Ishikawa (cell line): Measurements from ENCODE around the gene OR10A4.

Source experiments
- CEBPB ChIP-seq: IDR thresholded peaks from 2 replicates; pipeline ENCODE4 v1.6.1; 2012
- CREB1 ChIP-seq: IDR thresholded peaks from 2 replicates; pipeline ENCODE4 v1.6.1; 2012; ENCODE audit warnings: low read depth
- EGR1 ChIP-seq: IDR thresholded peaks from 2 replicates; pipeline ENCODE4 v1.6.1; 2012
- EP300 ChIP-seq: IDR thresholded peaks from 2 replicates; pipeline ENCODE4 v1.6.1; 2012; ENCODE audit warnings: borderline replicate concordance
- FOXM1 ChIP-seq: IDR thresholded peaks from 2 replicates; pipeline ENCODE4 v1.6.1; 2012; ENCODE audit warnings: low read depth, borderline replicate concordance
- NFIC ChIP-seq: IDR thresholded peaks from 2 replicates; pipeline ENCODE4 v1.6.1; 2012
- RAD21 ChIP-seq: IDR thresholded peaks from 2 replicates; pipeline ENCODE4 v1.6.1; 2012; ENCODE audit warnings: low read depth
- TAF1 ChIP-seq: IDR thresholded peaks from 2 replicates; pipeline ENCODE4 v1.6.1; 2012; ENCODE audit warnings: low read depth, mild to moderate bottlenecking
- TCF12 ChIP-seq: IDR thresholded peaks from 2 replicates; pipeline ENCODE4 v1.6.1; 2012; ENCODE audit warnings: low read depth
- TEAD4 ChIP-seq: IDR thresholded peaks from 2 replicates; pipeline ENCODE4 v1.6.1; 2012
- YY1 ChIP-seq: IDR thresholded peaks from 2 replicates; pipeline ENCODE4 v1.6.1; 2012; ENCODE audit warnings: low read depth
- ZBTB7A ChIP-seq: IDR thresholded peaks from 2 replicates; pipeline ENCODE4 v1.6.1; 2012; ENCODE audit warnings: low read depth
- TF ChIP-seq, protein P1 (sequence below): IDR thresholded peaks from 2 replicates; pipeline ENCODE4 v1.6.1; 2012; ENCODE audit warnings: low read depth, mild to moderate bottlenecking
- TF ChIP-seq, protein P2 (sequence below): IDR thresholded peaks from 2 replicates; pipeline ENCODE4 v1.6.1; 2012
- TF ChIP-seq, protein P3 (sequence below): IDR thresholded peaks from 2 replicates; pipeline ENCODE4 v1.6.1; 2012

OR10A4 gene

DNA sequence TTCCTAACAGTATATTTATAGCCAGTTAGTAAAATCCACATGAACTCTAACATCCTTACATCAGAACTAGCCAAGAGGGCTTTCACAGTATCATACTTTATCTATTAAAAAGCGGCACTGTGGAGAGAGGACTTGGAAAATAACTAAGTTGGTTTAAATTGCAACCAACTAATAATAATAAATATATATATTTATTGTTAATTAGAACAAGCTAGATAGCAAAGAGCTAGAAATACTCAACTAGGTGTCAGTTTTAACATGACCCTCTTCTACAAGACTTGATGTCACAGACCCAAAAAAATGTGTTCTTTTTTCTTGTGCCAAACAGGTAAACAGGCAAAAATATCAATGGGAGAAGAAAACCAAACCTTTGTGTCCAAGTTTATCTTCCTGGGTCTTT is 44.3 kb downstream of the OR10A4 start, which contains the start of gene OR2D3:
Gene OR2D3, plus strand, starts transcription at position 301 of the 400 bp plus-strand sequence. Its CDS starts 0 bp downstream, at position 301.
- TF ChIP-seq EGR1 (no peak), RAD21 (no peak), FOXM1 (no peak), ZBTB7A (no peak), YY1 (no peak), TAF1 (no peak)

DNA sequence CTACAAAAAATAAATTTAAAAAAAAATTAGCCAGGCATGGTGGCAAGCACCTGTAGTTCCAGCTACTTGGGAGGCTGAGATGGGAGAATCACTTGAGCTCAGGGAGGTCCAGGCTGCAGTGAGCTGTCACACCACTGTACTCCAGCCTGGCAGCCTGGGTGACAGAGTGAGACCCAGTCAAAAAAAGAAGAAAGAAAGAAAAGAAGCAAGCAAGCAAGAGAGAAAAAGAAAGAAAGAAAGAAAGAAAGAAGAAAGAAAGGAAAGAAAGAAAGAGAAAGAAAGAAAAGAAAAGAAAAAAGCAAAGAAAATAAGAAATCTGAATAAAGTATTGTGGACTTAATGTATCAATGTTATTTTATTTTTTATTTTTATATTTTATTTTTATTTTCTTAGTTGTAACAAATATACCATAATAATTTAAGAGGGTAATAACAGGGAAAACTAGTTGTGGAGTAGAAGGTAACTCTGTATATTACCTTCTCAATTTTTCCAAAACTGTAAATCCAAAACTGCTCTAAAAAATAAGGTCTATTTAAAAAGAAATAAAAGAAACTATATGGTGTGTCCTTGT is 48.7 kb downstream of the OR10A4 start:
- no peak for TF ChIP-seq CEBPB
- no peak for TF ChIP-seq FOXM1
- TF ChIP-seq EGR1 = no peak
- TF ChIP-seq, protein P1, sequence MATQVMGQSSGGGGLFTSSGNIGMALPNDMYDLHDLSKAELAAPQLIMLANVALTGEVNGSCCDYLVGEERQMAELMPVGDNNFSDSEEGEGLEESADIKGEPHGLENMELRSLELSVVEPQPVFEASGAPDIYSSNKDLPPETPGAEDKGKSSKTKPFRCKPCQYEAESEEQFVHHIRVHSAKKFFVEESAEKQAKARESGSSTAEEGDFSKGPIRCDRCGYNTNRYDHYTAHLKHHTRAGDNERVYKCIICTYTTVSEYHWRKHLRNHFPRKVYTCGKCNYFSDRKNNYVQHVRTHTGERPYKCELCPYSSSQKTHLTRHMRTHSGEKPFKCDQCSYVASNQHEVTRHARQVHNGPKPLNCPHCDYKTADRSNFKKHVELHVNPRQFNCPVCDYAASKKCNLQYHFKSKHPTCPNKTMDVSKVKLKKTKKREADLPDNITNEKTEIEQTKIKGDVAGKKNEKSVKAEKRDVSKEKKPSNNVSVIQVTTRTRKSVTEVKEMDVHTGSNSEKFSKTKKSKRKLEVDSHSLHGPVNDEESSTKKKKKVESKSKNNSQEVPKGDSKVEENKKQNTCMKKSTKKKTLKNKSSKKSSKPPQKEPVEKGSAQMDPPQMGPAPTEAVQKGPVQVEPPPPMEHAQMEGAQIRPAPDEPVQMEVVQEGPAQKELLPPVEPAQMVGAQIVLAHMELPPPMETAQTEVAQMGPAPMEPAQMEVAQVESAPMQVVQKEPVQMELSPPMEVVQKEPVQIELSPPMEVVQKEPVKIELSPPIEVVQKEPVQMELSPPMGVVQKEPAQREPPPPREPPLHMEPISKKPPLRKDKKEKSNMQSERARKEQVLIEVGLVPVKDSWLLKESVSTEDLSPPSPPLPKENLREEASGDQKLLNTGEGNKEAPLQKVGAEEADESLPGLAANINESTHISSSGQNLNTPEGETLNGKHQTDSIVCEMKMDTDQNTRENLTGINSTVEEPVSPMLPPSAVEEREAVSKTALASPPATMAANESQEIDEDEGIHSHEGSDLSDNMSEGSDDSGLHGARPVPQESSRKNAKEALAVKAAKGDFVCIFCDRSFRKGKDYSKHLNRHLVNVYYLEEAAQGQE = no peak
- no peak for TF ChIP-seq TEAD4
- no peak for TF ChIP-seq EP300
- TF ChIP-seq YY1 = no peak
- TF ChIP-seq, protein P2, sequence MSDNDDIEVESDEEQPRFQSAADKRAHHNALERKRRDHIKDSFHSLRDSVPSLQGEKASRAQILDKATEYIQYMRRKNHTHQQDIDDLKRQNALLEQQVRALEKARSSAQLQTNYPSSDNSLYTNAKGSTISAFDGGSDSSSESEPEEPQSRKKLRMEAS = no peak

DNA sequence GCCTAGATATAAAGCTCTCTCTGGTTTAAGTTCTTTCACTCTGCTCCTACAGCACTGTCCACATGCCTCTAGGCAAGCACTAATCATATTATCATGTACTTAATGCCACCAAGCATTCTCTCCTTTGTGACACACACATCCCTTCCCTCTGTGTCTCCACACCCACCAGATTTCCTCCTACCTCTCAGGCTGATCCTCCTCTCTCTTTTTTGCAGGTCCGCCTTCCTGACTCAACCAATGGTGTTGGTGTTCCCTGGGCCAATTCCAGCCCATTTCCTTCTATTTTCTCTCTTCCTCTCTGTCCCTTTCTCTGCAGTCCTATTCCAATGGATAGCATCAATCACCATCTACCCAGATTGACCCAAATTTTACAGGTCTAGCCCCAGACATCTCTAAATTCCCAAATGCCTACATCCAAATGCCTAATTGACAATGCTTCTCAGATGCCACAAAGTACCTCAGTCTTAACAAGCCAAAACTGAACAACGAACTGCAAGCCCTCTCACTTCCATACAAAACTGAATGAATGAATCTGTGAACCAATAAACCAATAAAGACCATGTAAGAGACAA is 49.3 kb downstream of the OR10A4 start:
- TF ChIP-seq, protein P3, sequence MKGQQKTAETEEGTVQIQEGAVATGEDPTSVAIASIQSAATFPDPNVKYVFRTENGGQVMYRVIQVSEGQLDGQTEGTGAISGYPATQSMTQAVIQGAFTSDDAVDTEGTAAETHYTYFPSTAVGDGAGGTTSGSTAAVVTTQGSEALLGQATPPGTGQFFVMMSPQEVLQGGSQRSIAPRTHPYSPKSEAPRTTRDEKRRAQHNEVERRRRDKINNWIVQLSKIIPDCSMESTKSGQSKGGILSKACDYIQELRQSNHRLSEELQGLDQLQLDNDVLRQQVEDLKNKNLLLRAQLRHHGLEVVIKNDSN = no peak
- no peak for TF ChIP-seq ZBTB7A
- no peak for TF ChIP-seq NFIC
- TF ChIP-seq CREB1 = no peak
- TF ChIP-seq RAD21 = no peak

DNA sequence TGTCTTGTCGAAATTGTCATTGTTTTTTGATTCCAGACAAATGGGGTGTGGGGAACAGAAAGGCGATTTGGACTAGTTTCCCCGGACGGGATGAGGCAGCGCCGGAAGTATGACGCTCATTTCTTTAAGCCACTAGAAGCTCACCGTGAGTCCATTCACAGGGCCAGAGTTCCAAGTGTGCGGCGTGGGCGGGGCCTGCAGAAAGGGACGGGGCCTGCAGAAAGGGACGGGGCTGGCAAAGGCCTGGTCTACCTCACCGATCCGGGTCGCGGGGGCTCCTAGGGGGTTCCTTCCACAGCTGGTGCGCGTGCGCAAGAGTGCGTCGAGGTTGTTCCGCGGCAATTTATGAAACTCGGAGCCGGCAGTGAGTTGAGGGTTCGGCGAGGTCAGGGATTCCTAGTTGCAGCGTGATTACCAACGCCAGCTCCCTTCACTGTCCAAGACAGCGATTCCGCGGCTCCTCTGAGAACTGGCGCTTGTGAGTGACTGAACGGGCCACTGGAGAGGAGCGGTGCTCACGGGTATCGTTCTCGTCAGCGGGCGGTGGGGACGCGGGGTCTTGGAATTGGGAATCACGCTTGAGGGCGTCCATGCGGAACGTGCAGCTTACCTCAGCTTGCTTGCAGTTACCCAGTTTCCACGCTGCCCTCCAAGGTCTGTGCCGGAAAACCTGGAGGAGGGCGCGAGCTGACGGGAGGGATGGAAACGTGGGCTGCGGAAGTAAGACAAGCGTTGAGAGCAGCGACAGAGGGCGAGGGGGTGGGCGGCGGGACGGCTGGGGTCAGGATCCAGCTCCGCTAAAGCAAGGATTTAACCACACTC is 50.0 kb downstream of the OR10A4 start, which contains the start of gene ZNF215:
Gene ZNF215, plus strand, starts transcription at position 219 of the 822 bp plus-strand sequence. CDS start 5,847 bp downstream, outside the sequence.
- no peak for TF ChIP-seq CEBPB
- TF ChIP-seq, protein P2 = no peak
- TF ChIP-seq RAD21 = no peak
- no peak for TF ChIP-seq NFIC
- no peak for TF ChIP-seq ZBTB7A
- TF ChIP-seq TCF12 = no peak
- no peak for TF ChIP-seq YY1
- TF ChIP-seq, protein P3 = no peak
- TF ChIP-seq, protein P1 = no peak
- TF ChIP-seq FOXM1 = no peak
- no peak for TF ChIP-seq EP300
- no peak for TF ChIP-seq CREB1
- no peak for TF ChIP-seq TEAD4
- no peak for TF ChIP-seq EGR1
- TF ChIP-seq TAF1 = no peak

DNA sequence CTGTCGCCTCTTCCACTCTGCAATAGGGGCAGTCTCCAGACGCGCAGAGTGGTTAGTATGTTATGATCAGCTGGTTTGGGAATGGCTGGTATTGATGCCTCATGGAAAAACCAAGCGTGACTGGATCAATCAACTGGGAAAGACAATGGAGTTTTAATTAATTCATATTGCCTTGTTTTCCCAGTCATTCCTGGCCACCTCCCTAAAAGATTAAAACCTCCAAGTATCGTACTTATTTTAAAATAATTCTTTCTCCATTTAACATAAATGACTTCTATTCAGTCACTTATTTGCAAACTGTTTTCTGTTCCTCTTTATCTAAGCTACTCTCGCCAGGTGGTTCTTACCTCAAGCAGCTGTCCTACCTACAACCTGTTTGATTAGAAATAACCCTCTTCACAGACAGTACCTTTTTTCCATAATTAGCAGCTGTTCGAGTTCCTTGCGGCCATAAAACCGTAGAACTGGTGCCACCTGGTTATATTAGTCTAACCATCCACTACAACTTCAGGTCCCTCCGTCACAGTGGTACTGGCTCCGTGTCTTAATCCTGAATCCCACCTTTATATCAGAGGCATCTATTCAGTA is 50.7 kb downstream of the OR10A4 start:
- TF ChIP-seq FOXM1 (no peak), CEBPB (no peak), CREB1 (no peak), EGR1 (no peak), ZBTB7A (no peak), YY1 (no peak)
- TF ChIP-seq, protein P3 = no peak
- TF ChIP-seq, protein P2 = no peak
